AG09319 (cell line): ENCODE data around the gene FLRT2.

Experiments
- DNase-seq: peaks from one replicate; pipeline ENCODE4 v3.0.0-alpha.2; 2010; ENCODE audit warnings: low read depth; ENCODE audit errors: extremely low read depth
- TF ChIP-seq, protein P1 (sequence below): IDR thresholded peaks from 2 replicates; pipeline ENCODE4 v1.5.1; 2011; ENCODE audit warnings: low read depth, mild to moderate bottlenecking, inconsistent platforms, low read length, moderate library complexity

FLRT2 gene

DNA sequence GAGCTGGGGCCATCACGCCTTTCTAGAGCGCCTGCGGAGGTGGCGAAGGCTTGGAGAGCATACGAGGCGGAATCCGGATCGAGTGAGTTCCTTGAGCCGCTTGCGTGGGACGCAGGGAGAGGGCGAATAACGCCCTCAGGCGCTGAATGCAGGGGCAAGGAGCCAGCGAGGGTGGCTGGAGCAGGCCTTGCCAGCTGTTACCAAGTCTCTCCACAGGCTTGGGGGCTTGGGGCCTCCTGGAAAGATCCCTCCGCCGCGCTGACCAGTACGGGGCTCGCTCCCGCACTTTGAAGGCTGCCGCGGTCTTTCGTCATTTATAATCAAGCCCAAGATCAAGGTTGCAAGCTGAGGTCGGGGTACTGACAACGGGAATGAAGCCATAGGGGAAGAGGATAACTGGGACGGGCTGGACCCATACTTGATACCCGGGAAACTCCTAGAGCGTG, 1.2 kb downstream of the FLRT2 start:
- TF ChIP-seq, protein P1, sequence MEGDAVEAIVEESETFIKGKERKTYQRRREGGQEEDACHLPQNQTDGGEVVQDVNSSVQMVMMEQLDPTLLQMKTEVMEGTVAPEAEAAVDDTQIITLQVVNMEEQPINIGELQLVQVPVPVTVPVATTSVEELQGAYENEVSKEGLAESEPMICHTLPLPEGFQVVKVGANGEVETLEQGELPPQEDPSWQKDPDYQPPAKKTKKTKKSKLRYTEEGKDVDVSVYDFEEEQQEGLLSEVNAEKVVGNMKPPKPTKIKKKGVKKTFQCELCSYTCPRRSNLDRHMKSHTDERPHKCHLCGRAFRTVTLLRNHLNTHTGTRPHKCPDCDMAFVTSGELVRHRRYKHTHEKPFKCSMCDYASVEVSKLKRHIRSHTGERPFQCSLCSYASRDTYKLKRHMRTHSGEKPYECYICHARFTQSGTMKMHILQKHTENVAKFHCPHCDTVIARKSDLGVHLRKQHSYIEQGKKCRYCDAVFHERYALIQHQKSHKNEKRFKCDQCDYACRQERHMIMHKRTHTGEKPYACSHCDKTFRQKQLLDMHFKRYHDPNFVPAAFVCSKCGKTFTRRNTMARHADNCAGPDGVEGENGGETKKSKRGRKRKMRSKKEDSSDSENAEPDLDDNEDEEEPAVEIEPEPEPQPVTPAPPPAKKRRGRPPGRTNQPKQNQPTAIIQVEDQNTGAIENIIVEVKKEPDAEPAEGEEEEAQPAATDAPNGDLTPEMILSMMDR: no peak
- peak; percentile 75 for DNase-seq

DNA sequence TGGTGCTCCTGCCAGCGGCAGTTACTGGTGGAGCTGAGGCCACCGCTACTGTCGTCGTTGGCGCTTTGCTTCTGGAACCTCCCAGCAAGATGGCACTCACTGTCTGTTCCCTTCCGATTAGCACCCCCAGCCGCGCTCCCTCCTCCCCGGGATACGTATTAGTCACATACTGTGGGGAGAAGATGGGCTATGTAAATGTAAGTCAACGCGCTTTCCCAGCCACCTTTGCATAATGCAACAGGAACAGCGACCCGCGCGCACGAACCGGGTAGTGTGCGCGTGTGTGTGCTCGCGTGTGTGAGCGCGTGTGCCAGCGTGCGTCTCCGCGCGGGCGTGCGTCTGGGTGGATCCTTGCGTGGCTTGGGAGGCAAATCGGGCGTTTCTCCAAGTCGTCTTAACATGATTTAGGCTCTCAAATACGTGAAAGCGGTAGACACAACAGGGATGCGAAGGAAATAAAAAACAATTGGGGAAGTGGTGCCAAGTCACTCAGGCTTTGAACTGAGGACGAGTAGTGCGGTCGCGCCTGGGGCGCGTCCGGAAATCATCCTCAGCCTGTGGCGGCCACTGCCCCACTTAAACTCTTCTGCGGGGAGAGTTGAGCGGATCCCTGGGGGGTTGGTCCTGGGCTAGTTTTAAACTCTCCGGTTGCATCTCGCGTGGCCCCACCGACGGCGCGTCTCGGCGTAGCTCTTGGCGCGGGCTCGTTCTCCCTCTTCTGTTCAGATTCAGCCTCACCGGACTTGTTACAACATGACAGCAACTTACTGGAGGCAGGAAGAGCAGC, 1.8 kb downstream of the FLRT2 start:
- DNase-seq: peak; percentile 67
- TF ChIP-seq, protein P1: peak; percentile 61

DNA sequence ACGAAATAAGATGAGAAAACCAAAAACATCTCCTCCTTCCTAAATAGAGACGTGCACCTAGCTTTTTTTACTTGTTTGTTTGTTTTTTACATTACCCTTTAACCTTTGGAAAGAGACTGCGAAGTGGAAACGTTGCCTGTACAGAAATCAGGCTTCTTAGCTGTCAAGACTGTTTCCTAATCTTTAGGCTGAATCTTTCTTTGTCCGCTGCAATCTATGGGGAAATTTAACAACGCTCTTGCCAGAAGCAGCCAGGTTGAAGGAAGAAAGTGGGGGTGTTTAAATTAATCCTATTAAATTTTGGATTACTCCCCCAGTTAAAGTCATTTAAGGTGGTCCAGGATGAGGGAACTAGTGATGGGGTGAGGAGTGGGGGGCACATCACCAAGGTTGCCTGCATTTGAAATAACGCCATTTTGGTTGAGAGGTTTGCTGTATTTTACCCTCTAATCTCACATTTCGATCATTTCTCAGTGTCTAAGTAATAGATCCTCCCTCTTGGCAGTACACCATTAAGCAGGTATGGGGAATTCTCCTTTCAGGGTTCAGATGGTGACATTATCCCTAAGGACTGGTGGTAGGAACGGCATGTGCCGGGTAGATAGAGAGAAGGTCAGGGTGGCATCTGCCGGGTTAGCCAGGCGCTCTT, 2.6 kb downstream of the FLRT2 start:
- DNase-seq: no peak
- TF ChIP-seq, protein P1: no peak

DNA sequence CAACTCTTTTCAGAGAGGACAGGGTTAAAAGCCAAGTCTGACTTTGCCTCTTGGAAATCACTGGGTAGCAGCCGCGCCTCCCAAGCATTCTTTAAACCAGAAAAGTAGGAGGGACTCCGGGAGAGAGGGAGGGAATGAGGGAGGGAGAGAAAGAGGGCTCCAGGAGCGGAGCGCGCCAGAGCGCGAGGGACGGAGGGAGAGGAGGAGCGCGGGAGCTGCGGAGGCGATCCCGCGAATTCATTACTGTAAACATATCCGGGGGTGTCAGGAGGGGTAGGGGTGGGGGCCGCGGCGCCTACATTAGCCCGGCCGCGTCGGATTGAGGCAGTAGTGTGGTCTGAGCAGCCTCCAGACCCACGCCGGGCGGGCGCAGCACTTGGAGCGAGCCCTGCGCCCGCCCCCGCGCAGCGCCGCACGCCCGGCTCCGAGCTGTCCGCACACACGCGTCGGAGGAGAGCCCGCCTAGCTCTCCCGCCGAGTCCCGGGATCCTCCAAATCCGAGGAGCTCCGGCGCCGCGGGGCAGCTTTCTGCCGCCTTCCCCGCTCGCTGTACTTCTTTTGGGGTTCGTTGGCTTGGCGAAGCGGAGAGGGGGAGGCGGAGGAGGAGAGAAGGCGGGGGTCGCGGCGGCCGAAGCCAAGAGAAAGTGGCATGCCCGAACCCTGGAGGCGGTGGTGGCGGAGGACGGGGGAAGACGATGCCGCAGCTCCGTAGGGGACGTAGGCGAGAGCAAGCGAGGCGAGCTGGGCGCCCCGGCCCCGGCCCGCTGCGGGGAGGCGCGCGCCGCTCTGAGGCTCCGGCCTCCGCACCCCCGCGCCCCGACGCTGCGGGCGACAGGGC, 3.3 kb downstream of the FLRT2 start:
- peak; percentile 80 for DNase-seq
- TF ChIP-seq, protein P1: no peak

DNA sequence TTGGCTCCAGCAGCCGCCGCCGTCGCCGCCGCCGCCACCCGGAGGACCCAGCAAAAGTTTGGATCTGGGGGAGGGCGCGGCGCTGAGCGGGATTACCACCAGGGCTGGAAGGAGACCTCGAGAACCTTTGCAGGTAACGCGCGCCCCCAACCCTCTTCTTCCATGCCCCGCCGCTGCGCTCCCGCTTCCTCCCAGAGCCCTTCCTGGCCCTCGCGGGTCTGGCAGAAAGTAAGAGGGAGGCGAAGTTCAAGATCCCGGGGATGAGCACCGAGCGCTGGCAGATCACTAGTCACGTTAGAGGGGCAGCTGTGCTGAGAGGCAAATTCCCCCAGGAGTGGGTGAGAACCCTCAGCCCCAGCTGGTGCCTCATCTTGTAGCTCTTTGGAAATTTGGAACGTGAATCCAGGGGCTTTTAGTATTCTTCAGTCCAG, 3.9 kb downstream of the FLRT2 start:
- TF ChIP-seq, protein P1: no peak
- no peak for DNase-seq

DNA sequence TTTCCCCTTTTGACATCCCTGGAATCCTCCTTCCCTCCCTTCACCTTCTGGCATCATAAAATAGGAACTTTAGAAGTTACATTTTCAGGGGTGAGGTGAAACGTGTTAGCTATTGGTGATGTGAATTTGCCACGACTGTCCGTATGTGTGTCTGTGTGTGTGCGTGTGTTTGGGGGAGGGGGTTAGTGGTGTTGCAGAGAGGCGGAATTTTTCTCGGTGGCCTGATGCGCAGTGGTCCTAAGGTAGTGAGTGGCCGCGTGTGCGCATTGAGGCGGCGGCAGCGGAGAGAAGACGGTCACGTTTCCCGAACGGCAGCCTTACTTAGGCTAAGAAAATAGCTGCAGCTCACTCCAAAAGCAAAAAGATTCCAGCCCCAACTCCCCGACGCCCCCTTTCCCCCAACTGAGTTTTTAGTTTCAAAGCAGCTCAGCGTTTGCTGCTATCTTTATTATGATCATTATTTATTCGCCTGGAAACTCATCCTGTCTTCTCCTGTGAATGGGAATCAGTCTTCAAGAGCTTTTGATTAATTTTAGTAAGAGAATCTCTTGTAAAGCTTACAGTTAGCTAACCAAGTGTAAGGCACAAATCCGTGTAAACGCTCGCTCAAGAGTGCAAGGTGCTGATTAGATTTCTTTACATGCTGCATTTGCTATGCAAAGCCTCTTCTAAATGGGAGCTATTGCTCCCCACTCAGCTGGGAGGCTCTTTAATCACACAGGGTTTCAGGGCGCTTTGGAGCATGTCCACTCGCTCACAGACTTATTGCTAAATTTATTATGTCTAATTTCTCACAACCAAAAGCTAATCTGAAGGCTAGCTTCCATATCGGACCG, 4.7 kb downstream of the FLRT2 start:
- DNase-seq: no peak
- TF ChIP-seq, protein P1: no peak
